Activated naive CD4-positive, alpha-beta T cell treated with anti-CD3 and anti-CD28 coated beads, Interleukin-2, amount 10 ng/mL, durations not matched to agents 7 days and 5 days (primary cell): Measurements from ENCODE around the gene SLC9A9.
"Not testable (repeated sequence)": the region's sequence is repeated elsewhere in the genome, so short reads cannot be mapped to it uniquely, and the experiment has no call there.

ENCODE experiments used
- CTCF ChIA-PET: fragments of 350-600 bp; sonication (Branson Sonifier 250); formaldehyde crosslinking; loops from one replicate; lab custom pipeline; 2021; ENCODE audit warnings: antibody characterized with exemption; lab: Charles Lee
- DNase-seq: peaks from one replicate; pipeline ENCODE4 v3.0.0-alpha.2; 2020
- H3K27ac Mint-ChIP-seq: one replicate; pipeline ENCODE4 v1.8.0; 2021; ENCODE audit warnings: mild to moderate bottlenecking, moderate library complexity, mixed read lengths
- H3K27me3 Mint-ChIP-seq: one replicate; pipeline ENCODE4 v1.8.0; 2021; ENCODE audit warnings: mild to moderate bottlenecking, mixed read lengths
- H3K36me3 Mint-ChIP-seq: one replicate; pipeline ENCODE4 v1.8.0; 2021; ENCODE audit warnings: mixed read lengths
- H3K4me1 Mint-ChIP-seq: one replicate; pipeline ENCODE4 v1.8.0; 2021; ENCODE audit warnings: mixed read lengths
- H3K4me3 Mint-ChIP-seq: one replicate; pipeline ENCODE4 v1.8.0; 2021; ENCODE audit warnings: mild to moderate bottlenecking, moderate library complexity, mixed read lengths
- H3K9me3 Mint-ChIP-seq: one replicate; pipeline ENCODE4 v1.8.0; 2021; ENCODE audit warnings: mixed read lengths

SLC9A9 gene

DNA sequence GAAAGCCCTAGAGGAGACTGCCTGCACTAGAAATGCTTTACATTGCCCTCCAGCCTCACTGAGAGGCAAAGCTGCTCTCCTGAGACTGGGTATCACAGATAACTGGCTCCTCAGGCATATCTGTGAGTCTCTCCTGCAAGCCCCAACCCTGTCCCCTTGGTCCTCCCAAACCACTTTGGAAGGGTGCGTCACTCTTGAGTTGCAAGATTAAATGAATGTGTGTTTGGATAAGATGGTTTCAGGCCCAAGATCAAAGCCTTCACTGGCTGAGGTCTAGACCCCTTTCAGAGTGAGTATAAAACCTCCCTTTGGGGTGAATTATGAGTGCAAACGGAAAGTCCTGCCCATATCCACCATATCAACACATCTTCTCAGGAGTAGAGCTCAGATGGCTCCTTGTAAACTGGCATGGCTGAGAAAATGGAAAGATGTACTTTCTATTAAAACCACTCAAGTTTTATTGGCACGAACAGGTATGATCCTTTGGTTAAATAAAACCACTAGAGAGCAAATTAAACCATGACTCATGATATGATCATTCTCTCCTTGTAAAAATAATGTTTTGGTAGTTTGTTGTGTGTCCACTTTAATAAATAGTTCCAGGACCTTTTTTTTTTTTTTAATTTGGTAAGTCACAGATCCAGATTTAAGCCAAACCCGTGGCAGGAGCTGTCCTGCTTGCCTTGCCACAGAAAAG is 564.7 kb downstream of the SLC9A9 start:
- H3K4me1 Mint-ChIP-seq: no peaks in the 10 kb centered on the region

DNA sequence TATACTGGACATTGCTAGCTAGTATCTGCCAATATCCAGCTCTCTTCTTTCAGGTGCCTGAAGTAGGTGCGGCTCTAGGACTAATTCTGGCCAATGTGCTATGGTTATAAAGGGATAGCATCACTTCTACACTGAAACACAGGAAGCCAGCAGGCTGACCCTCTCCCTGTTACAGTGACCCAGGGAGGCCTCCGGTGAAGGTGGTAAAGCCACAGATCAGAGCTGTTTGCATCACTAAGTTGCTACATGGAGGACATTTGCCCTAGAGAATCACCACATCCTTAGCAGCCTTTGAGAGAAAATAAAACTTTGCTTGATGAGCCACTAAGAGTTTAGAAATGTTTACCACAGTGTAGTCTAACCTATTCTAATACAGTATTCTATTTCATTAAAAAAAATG is 567.3 kb downstream of the SLC9A9 start:
- CTCF ChIA-PET: no interaction called here
- no peak for DNase-seq
- Mint-ChIP-seq H3K27ac (no peak overlapping the region), H3K4me1 (no peaks in the 10 kb centered on the region), H3K4me3 (no peak overlapping the region), H3K36me3 (no peaks in the 10 kb centered on the region), H3K27me3 (no peaks in the 10 kb centered on the region), H3K9me3 (peaks cover 3% of the 10 kb centered on the region)

More for the DNA sequence above, 564.7 kb downstream of the SLC9A9 start:
- CTCF ChIA-PET: interaction anchor here (0.7 kb wide), 1 partner anchor 1165 kb away, joined by 3 read pairs; no protein-coding TSS in a partner anchor
- H3K36me3 Mint-ChIP-seq: no peaks in the 10 kb centered on the region
- no peak for DNase-seq
- no peak overlapping the region for H3K27ac Mint-ChIP-seq
- no peak overlapping the region for H3K4me3 Mint-ChIP-seq
- H3K9me3 Mint-ChIP-seq: peaks cover 3% of the 10 kb centered on the region
- H3K27me3 Mint-ChIP-seq: no peaks in the 10 kb centered on the region

DNA sequence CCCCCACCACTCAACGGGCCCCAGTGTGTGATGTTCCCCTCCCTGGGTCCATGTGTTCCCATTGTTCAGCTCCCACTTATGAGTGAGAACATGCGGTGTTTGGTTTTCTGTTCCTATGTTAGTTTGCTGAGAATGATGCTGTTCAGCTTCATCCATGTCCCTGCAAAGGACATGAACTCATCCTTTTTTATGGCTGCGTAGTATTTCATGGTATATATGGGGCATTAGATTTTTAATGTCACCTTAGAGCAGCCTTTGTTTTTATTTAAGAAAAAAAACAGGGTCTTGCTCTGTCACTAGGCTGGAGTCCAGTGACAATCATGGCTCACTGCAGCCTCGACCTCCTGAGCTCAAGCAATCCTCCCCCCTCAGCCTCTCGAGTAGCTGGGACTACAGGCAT is 568.7 kb downstream of the SLC9A9 start:
- not testable (repeated sequence) for H3K27me3 Mint-ChIP-seq, H3K9me3 Mint-ChIP-seq, H3K4me1 Mint-ChIP-seq, H3K27ac Mint-ChIP-seq, H3K4me3 Mint-ChIP-seq, DNase-seq, H3K36me3 Mint-ChIP-seq
- CTCF ChIA-PET: interaction anchor here (1.1 kb wide), 1 partner anchor 13 kb away, joined by 3 read pairs; no protein-coding TSS in a partner anchor

DNA sequence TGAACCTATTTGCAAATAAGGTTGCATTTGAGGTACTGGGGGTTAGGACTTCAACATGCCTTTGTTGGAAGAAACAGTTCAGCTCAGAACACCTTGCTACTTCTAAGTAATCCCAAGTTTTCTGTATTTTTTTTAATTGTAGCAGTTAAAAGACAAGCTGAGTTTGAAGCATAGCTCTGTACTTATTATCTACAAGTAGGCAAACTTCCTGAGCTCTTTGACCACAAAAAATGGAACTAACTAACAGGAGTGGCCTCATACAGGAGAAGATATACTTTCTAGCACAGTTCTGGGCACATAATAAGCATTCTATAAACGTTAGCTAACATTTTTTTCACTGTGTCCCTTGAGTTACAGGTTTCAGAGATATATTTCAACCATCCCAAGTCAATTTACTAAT is 569.5 kb downstream of the SLC9A9 start:
- no peak for DNase-seq
- Mint-ChIP-seq H3K36me3 (no peaks in the 10 kb centered on the region), H3K9me3 (peaks cover 3% of the 10 kb centered on the region), H3K4me3 (no peak overlapping the region), H3K4me1 (no peaks in the 10 kb centered on the region), H3K27ac (no peak overlapping the region), H3K27me3 (no peaks in the 10 kb centered on the region)
- CTCF ChIA-PET: interaction anchor here (1.1 kb wide), 1 partner anchor 14 kb away, joined by 3 read pairs; no protein-coding TSS in a partner anchor

DNA sequence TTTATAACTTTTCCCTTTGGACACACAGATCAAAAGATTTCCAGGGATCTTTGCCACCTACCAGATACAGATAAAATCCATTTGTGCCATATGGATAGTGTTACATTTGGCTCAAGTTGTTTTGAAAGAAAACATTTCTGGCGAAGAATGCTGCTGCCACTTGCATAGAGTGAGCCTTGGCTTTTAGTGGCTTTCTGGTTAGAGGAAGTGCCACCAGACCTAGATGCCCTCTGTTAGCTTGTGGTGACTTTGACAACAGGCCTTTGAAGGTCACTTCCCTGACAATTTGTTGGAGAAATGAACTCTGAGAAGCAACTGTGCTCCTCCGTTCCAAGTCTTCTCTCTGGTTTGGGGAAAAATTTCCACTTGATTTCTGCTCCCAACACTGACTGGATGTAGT is 570.7 kb downstream of the SLC9A9 start:
- CTCF ChIA-PET: no interaction called here
- Mint-ChIP-seq H3K4me1 (no peaks in the 10 kb centered on the region), H3K36me3 (no peaks in the 10 kb centered on the region), H3K27ac (no peak overlapping the region), H3K27me3 (no peaks in the 10 kb centered on the region), H3K4me3 (no peak overlapping the region), H3K9me3 (peaks cover 3% of the 10 kb centered on the region)
- no peak for DNase-seq

DNA sequence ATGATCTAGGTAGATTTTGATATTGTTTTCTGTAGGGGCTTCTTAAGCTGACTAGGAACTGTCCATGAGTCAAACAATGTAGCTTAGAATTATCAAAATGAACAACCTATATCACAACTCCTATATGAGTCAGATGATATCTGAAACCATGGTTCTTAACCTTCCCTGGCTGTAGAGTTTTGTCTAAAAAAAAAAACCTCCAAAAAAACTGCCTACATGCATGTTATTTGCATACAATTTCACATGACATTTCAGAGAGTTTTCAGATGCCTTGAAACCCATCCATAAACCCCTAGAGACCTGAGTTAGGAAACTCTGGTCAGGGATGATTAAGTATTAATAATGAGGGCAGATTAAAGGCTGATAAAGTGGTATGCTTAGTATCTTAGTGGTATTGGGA is 571.7 kb downstream of the SLC9A9 start:
- H3K4me3 Mint-ChIP-seq: no peak overlapping the region
- no peaks in the 10 kb centered on the region for H3K27me3 Mint-ChIP-seq
- CTCF ChIA-PET: no interaction called here
- no peak for DNase-seq
- H3K36me3 Mint-ChIP-seq: no peaks in the 10 kb centered on the region
- peaks cover 3% of the 10 kb centered on the region for H3K9me3 Mint-ChIP-seq
- no peaks in the 10 kb centered on the region for H3K4me1 Mint-ChIP-seq
- H3K27ac Mint-ChIP-seq: no peak overlapping the region

DNA sequence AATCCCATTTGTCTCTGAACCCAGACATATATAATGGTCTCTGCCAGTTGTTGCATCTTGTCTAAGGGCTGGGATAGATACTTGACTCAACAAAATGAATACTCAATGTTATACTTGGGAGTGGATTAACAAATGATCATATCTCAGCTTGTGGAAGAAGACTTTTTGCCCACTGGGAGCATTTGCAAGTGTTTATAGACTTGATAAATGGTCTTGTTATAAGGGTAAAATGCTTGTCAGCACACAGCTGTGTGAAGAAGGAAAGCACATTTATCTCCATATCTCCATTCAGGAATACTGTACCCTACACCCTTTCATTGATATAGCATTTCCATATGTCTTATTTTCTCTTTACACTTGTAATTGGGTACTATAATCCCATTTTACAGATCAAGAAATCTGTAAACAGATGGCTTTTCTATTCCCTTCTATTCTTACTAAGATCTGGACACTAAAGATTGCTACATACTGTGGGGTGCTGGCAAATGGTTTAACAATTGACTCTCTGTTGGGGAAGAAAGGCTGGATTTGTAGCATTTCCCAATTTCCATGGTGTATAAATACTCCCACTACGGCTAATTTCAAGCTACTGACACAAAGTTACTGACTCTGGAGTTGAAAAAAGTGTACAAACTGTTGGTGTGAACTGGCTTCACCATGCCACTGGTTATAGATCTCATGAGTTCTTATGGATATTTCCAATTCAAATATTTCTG is 574.1 kb downstream of the SLC9A9 start:
- DNase-seq: no peak
- H3K4me1 Mint-ChIP-seq: no peaks in the 10 kb centered on the region
- no peaks in the 10 kb centered on the region for H3K36me3 Mint-ChIP-seq
- H3K27me3 Mint-ChIP-seq: no peaks in the 10 kb centered on the region
- CTCF ChIA-PET: no interaction called here
- H3K9me3 Mint-ChIP-seq: no peaks in the 10 kb centered on the region
- H3K4me3 Mint-ChIP-seq: no peak overlapping the region
- H3K27ac Mint-ChIP-seq: no peak overlapping the region

DNA sequence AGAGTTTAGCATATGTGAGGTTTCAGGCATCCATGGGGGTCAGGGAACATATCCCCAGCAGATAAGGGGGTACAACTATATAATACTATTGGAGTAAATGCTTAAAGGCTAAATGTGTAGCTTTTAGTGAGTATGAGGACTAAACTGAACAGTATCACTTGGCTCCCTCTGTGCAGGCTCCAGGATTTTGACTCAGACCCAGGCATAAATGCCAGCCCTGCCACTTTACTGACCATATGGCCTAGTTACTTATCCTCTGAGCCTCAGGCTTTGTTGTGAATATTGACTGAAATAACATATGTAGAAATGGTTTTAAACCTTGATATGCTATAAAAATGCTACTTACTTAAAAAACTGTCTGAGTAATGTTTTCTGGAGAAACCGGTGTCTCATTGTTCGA is 577.1 kb downstream of the SLC9A9 start:
- H3K9me3 Mint-ChIP-seq: no peaks in the 10 kb centered on the region
- H3K4me1 Mint-ChIP-seq: peaks cover 2% of the 10 kb centered on the region
- H3K27ac Mint-ChIP-seq: no peak overlapping the region
- CTCF ChIA-PET: no interaction called here
- H3K36me3 Mint-ChIP-seq: peaks cover 2% of the 10 kb centered on the region
- H3K27me3 Mint-ChIP-seq: no peaks in the 10 kb centered on the region
- no peak overlapping the region for H3K4me3 Mint-ChIP-seq
- no peak for DNase-seq

DNA sequence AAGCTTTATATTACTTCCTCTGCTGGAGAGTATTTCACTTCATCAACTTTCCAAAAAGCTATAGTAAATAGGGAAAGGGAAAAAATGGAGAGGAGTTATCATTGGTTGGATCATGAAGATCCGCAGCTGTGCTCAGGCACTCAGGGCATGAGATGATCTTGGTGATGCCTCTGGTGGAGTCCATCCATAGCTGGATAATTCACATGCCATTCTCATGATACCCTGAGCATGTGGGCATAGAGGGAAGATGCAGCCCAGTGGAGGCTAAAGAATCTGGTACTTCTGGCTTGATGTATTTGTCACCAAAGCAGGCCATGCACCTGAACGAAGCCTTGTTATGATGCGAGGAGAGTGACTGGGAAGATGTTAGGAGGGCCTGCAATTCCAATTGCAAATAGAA is 578.5 kb downstream of the SLC9A9 start:
- CTCF ChIA-PET: no interaction called here
- Mint-ChIP-seq H3K9me3 (no peaks in the 10 kb centered on the region), H3K4me3 (no peak overlapping the region), H3K4me1 (peaks cover 2% of the 10 kb centered on the region), H3K36me3 (peaks cover 2% of the 10 kb centered on the region), H3K27me3 (no peaks in the 10 kb centered on the region), H3K27ac (no peak overlapping the region)
- no peak for DNase-seq

DNA sequence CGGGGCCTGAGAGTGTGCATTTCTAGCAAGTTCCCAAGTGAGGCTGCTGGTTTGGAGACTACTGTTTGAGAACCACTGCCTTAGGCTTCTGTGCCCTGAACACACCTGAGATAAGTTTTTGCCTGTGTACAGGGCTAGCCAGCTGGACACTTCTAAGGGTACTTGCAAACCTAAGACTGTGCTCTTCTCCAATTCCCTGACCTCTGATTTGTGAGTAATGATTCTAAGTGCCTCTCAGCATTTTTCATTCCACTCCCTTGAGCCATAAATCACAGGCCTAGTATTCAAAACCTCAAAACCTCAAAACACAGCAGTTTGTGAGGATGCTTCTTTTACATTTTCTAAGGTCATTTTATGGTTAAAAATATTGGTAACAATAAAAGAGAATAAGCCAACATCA is 580.3 kb downstream of the SLC9A9 start:
- H3K27ac Mint-ChIP-seq: no peak overlapping the region
- peaks cover 2% of the 10 kb centered on the region for H3K36me3 Mint-ChIP-seq
- H3K4me3 Mint-ChIP-seq: no peak overlapping the region
- H3K27me3 Mint-ChIP-seq: no peaks in the 10 kb centered on the region
- H3K9me3 Mint-ChIP-seq: no peaks in the 10 kb centered on the region
- peaks cover 2% of the 10 kb centered on the region for H3K4me1 Mint-ChIP-seq
- CTCF ChIA-PET: no interaction called here
- DNase-seq: no peak

DNA sequence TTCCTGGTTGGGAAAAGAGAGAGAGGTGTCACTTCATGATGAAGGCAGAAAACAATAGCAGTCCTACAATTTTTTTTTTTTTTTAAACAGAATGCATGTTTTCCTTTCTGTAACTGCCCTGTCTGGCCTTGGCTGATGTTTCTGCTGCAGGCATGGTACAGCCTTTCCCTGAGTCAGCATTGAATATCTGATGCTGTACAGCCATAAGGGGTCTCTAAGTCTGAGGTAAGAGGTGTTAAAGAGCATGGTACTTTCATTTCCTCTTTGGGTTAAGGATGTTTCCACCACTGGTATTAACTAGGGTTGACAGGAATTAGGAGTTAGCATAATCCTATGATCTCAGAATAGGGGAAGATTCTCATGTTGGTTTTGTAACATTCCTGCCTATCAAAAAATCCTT is 581.3 kb downstream of the SLC9A9 start:
- CTCF ChIA-PET: no interaction called here
- H3K36me3 Mint-ChIP-seq: peaks cover 2% of the 10 kb centered on the region
- no peak overlapping the region for H3K27ac Mint-ChIP-seq
- no peaks in the 10 kb centered on the region for H3K9me3 Mint-ChIP-seq
- H3K27me3 Mint-ChIP-seq: no peaks in the 10 kb centered on the region
- H3K4me3 Mint-ChIP-seq: no peak overlapping the region
- DNase-seq: no peak
- peaks cover 2% of the 10 kb centered on the region for H3K4me1 Mint-ChIP-seq

DNA sequence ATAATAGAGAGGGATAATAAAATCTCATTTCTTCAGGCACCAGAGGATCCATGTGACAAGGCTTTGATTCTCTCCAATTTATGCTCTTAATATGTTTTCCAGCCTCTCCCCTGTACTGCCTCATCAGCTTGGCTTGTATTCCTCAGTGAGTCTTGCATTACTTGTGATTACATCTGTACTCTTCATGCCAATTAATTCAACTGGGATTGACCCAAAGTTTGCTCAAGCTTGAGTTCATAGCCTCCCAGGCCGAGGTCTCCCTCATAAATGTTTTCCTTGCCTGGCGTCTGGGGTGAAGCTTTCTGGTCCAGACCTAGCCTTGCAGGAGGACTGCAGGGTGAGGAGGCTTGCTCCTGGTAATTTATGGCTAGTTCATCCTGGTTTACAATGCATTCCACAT is 581.8 kb downstream of the SLC9A9 start:
- no peak for DNase-seq
- no peak overlapping the region for H3K27ac Mint-ChIP-seq
- H3K36me3 Mint-ChIP-seq: peaks cover 2% of the 10 kb centered on the region
- no peaks in the 10 kb centered on the region for H3K9me3 Mint-ChIP-seq
- peaks cover 2% of the 10 kb centered on the region for H3K4me1 Mint-ChIP-seq
- no peaks in the 10 kb centered on the region for H3K27me3 Mint-ChIP-seq
- CTCF ChIA-PET: no interaction called here
- H3K4me3 Mint-ChIP-seq: no peak overlapping the region

DNA sequence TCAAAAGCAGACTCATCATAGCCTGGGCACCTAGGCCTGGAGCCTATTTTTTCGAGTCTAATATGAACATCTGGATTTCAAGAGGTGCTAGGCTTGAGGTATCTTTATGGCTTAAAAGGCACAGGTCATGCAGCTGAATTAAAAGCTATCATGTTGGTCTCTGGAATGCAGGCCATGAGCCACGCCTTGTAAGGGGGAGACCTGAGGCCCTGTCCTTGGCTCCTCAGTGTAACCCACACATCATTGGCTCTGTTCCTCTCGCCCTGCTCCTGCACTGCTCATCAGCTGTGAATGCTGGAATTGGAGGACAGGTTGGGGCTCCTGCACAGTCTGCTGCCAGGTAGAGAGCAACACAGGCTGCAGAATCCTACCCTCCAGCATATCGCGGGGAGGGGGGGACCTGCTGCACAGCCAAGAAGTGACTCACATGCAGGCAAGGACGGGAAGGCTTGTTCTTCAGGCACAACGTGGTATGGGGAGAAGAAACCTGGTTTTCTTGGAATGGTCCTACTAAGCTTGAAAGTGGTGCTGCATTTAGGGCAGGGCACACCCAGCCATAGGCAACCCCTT is 582.7 kb downstream of the SLC9A9 start:
- no peaks in the 10 kb centered on the region for H3K9me3 Mint-ChIP-seq
- peaks cover 2% of the 10 kb centered on the region for H3K4me1 Mint-ChIP-seq

DNA sequence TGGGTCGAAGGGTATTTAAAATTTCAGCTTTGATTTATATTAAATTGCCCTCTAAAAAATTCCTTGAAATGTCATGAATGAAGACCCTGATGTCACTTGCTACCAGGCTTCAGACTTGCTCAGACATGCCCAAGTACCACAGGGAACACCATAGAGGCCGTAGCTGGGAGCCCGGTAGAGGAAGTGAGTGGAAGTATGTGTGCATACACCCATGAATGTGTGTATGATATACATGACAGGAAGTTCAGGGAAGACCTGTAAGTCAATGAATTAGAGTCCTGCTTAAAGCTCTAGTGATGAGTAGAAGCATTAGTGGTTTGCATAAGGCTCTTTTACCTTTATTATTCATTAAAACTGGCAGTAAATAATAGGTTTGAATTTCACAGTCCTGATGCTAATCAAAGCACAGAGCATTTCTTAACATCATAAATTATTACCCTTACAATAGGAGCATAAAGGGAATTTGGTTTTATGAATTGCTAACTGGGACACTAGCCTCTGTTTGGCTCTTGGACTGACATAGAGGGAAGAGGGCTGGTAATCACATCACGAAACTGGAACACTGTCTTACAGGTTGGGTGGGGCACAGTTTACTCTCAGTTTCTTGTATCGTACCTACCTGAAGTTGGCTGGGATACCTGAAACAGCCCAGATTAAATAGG is 584.3 kb downstream of the SLC9A9 start:
- Mint-ChIP-seq H3K27ac (no peak overlapping the region), H3K36me3 (peaks cover 2% of the 10 kb centered on the region), H3K4me3 (no peak overlapping the region), H3K9me3 (no peaks in the 10 kb centered on the region), H3K4me1 (peaks cover 2% of the 10 kb centered on the region), H3K27me3 (no peaks in the 10 kb centered on the region)
- no peak for DNase-seq
- CTCF ChIA-PET: interaction anchor here (1.0 kb wide), 1 partner anchor 143 kb away, joined by 6 read pairs; no protein-coding TSS in a partner anchor

More for the DNA sequence above, 582.7 kb downstream of the SLC9A9 start:
- Mint-ChIP-seq H3K27me3 (no peaks in the 10 kb centered on the region), H3K36me3 (peaks cover 2% of the 10 kb centered on the region), H3K4me3 (no peak overlapping the region), H3K27ac (no peak overlapping the region)
- no peak for DNase-seq
- CTCF ChIA-PET: interaction anchor here (0.8 kb wide), 1 partner anchor 11 kb away, joined by 3 read pairs; no protein-coding TSS in a partner anchor
